Hepatocyte (in vitro differentiated cells): Measurements from ENCODE around the gene ELMOD3. TPM values are rescaled to one million over a fixed set of nuclear protein-coding genes. Genes with fewer than 3 reads are reported as not detected.
"Not testable (repeated sequence)": the region's sequence is repeated elsewhere in the genome, so short reads cannot be mapped to it uniquely, and the experiment has no call there.

ENCODE experiments used
- DNase-seq: peaks from one replicate; pipeline ENCODE4 v3.0.0-alpha.2; 2016; ENCODE audit warnings: low spot score
- H2AFZ ChIP-seq: fragments of 200-600 bp; sonication (generic); 2 replicates; pipeline ENCODE4 v1.6.0; 2016; ENCODE audit warnings: antibody characterized with exemption, mild to moderate bottlenecking
- H3K27ac ChIP-seq: fragments of 200-600 bp; sonication (generic); 2 replicates; pipeline ENCODE4 v1.5.1; 2016; ENCODE audit warnings: mild to moderate bottlenecking
- H3K27me3 ChIP-seq: fragments of 200-600 bp; sonication (generic); 2 replicates; pipeline ENCODE4 v1.6.1; 2016
- H3K36me3 ChIP-seq: fragments of 200-600 bp; sonication (generic); replicated peaks from 2 replicates; pipeline ENCODE4 v1.5.1; 2016; ENCODE audit warnings: low read depth; ENCODE audit not compliant: insufficient read depth
- H3K4me1 ChIP-seq: fragments of 200-600 bp; sonication (generic); 2 replicates; pipeline ENCODE4 v1.5.1; 2016; ENCODE audit warnings: mild to moderate bottlenecking, moderate library complexity; ENCODE audit not compliant: insufficient read depth
- H3K4me2 ChIP-seq: fragments of 200-600 bp; sonication (generic); 2 replicates; pipeline ENCODE4 v1.6.0; 2016
- H3K4me3 ChIP-seq: fragments of 200-600 bp; sonication (generic); 2 replicates; pipeline ENCODE4 v1.5.1; 2016; ENCODE audit warnings: mild to moderate bottlenecking
- H3K79me2 ChIP-seq: fragments of 200-600 bp; sonication (generic); 2 replicates; pipeline ENCODE4 v1.6.0; 2017; ENCODE audit warnings: mild to moderate bottlenecking
- H3K9me2 ChIP-seq: fragments of 200-600 bp; sonication (generic); replicated peaks from 2 replicates; pipeline ENCODE4 v1.6.0; 2017; ENCODE audit warnings: mild to moderate bottlenecking; ENCODE audit not compliant: insufficient read depth
- H3K9me3 ChIP-seq: fragments of 200-600 bp; sonication (generic); 2 replicates; pipeline ENCODE4 v1.5.1; 2016; ENCODE audit warnings: low read depth, mild to moderate bottlenecking
- H4K20me1 ChIP-seq: fragments of 200-600 bp; sonication (generic); 2 replicates; pipeline ENCODE4 v1.6.0; 2016; ENCODE audit warnings: mild to moderate bottlenecking; ENCODE audit not compliant: insufficient read depth, poor library complexity, severe bottlenecking
- CTCF ChIP-seq: fragments of 200-600 bp; sonication (generic); IDR thresholded peaks from 2 replicates; pipeline ENCODE4 v1.5.1; 2016; ENCODE audit warnings: antibody characterized with exemption, mild to moderate bottlenecking; ENCODE audit not compliant: poor library complexity
- EZH2 ChIP-seq: fragments of 200-600 bp; sonication (generic); IDR thresholded peaks from 2 replicates; pipeline ENCODE4 v1.6.1; 2016; ENCODE audit warnings: antibody characterized with exemption, mild to moderate bottlenecking, borderline replicate concordance
- EZH2phosphoT487 ChIP-seq: fragments of 200-600 bp; sonication (generic); IDR thresholded peaks from one replicate; pipeline ENCODE4 v1.6.1; 2018; ENCODE audit warnings: antibody characterized with exemption, mild to moderate bottlenecking, low read depth, moderate library complexity; ENCODE audit not compliant: unreplicated experiment, severe bottlenecking
- WGBS: methylation state at CpG from one replicate; pipeline ENCODE4 v1.1.6; 2016; ENCODE audit warnings: low lambda C conversion rate; ENCODE audit errors: missing lambda C conversion rate; 5-methylcytosine and 5-hydroxymethylcytosine counted together
- polyA plus RNA-seq: library from polyadenylated mRNA; unstranded; fragments of >200 nt; fragmentation: Nextera tagmentation; extraction: Ambion mirVana; gene quantifications from 2 replicates; pipeline ENCODE4 v1.2.1, GENCODE V29; 2016
- total RNA-seq: library from RNA; depleted of rRNA; stranded (reverse); fragments of >200 nt; gene quantifications from 2 replicates; pipeline ENCODE4 v1.2.3, GENCODE V29; 2014

ELMOD3 gene
- total and polyA plus RNA-seq, 2 experiments from 2014 or later = 18.1 to 25.1 TPM

GRCh38 chr2:85327822-85328617 is 26.5 kb upstream of the ELMOD3 start, which contains the start of gene TGOLN2:
Gene TGOLN2, minus strand, starts transcription at chr2:85327989. Its CDS starts 27 bp downstream, at chr2:85327962.
- H3K79me2 ChIP-seq = peaks cover 37% of the 10 kb centered on the region
- H3K27me3 ChIP-seq = no peaks in the 10 kb centered on the region
- TF ChIP-seq EZH2 (no peak), EZH2phosphoT487 (no peak), CTCF (no peak)
- peaks cover 15% of the 10 kb centered on the region for H4K20me1 ChIP-seq
- peak within 1 kb of the TSS; percentile 98 for H3K27ac ChIP-seq
- H2AFZ ChIP-seq = peak within 1 kb of the TSS; percentile 93
- H3K4me3 ChIP-seq = peak within 1 kb of the TSS; percentile 57
- H3K9me2 ChIP-seq = no peaks in the 10 kb centered on the region
- peak within 1 kb of the TSS; percentile 95 for H3K4me2 ChIP-seq
- H3K4me1 ChIP-seq = peaks cover 15% of the 10 kb centered on the region
- peak; percentile 98 for DNase-seq
- H3K36me3 ChIP-seq = no peaks in the 10 kb centered on the region
- H3K9me3 ChIP-seq = no peaks in the 10 kb centered on the region
- WGBS = 2% methylated on average over 55 of the region's 57 CpGs

GRCh38 chr2:85329181-85329651 is 25.4 kb upstream of the ELMOD3 start:
- Histone ChIP-seq H3K4me1 (peaks cover 9% of the 10 kb centered on the region), H3K4me3 (no peak overlapping the region), H2AFZ (no peak overlapping the region), H3K9me3 (no peaks in the 10 kb centered on the region), H3K27ac (no peak overlapping the region), H3K4me2 (peak overlapping the region; percentile 95), H3K36me3 (no peaks in the 10 kb centered on the region), H3K79me2 (peaks cover 25% of the 10 kb centered on the region), H3K9me2 (no peaks in the 10 kb centered on the region), H3K27me3 (no peaks in the 10 kb centered on the region), H4K20me1 (peaks cover 15% of the 10 kb centered on the region)
- TF ChIP-seq EZH2 (no peak), EZH2phosphoT487 (no peak), CTCF (no peak)
- no peak for DNase-seq

- Histone ChIP-seq H3K79me2 (peaks cover 24% of the 10 kb centered on the region), H4K20me1 (peaks cover 15% of the 10 kb centered on the region)
- not testable (repeated sequence) for H3K4me2 ChIP-seq, H3K36me3 ChIP-seq, H3K4me1 ChIP-seq, H2AFZ ChIP-seq, H3K9me2 ChIP-seq, H3K27ac ChIP-seq, H3K4me3 ChIP-seq, DNase-seq, H3K27me3 ChIP-seq, H3K9me3 ChIP-seq
- 92% methylated on average over 3 of the region's 3 CpGs for WGBS
These were observed 24.9 kb upstream of the ELMOD3 start for GRCh38 chr2:85329701-85330100.

GRCh38 chr2:85330839-85331636 is 23.5 kb upstream of the ELMOD3 start:
- DNase-seq = no peak
- Histone ChIP-seq H3K4me3 (no peak overlapping the region), H3K27me3 (no peaks in the 10 kb centered on the region), H4K20me1 (peaks cover 7% of the 10 kb centered on the region), H3K79me2 (peaks cover 15% of the 10 kb centered on the region), H3K9me3 (no peaks in the 10 kb centered on the region), H3K27ac (no peak overlapping the region), H3K36me3 (no peaks in the 10 kb centered on the region), H2AFZ (no peak overlapping the region), H3K4me2 (no peak overlapping the region), H3K4me1 (peaks cover 2% of the 10 kb centered on the region), H3K9me2 (no peaks in the 10 kb centered on the region)
- no peak for TF ChIP-seq EZH2phosphoT487
- no peak for TF ChIP-seq CTCF
- no peak for TF ChIP-seq EZH2
- 91% methylated on average over 13 of the region's 13 CpGs for WGBS

GRCh38 chr2:85333877-85334276 is 20.7 kb upstream of the ELMOD3 start:
- not testable (repeated sequence) for H3K36me3 ChIP-seq, H3K9me3 ChIP-seq, H2AFZ ChIP-seq, H3K4me1 ChIP-seq, DNase-seq, H3K9me2 ChIP-seq, H3K79me2 ChIP-seq, H3K4me2 ChIP-seq, H3K27ac ChIP-seq, H3K27me3 ChIP-seq, H3K4me3 ChIP-seq, H4K20me1 ChIP-seq
- 96% methylated on average over 4 of the region's 4 CpGs for WGBS
